Adipose tissue (tissue), 3 donors: ENCODE measurements around the gene DENND1B. TPM values are rescaled to one million over a fixed set of nuclear protein-coding genes. Genes with fewer than 3 reads are reported as not detected.

ENCODE experiments used
- H3K27ac ChIP-seq: one replicate; pipeline ENCODE4 v1.5.1; 2013; ENCODE audit warnings: low read depth, low read length
- WGBS, 3 donors: extraction: QIAGEN DNeasy Blood & Tissue Kit; methylation state at CpG; one replicate each; pipeline ENCODE4 v1.1.7; 2013; 5-methylcytosine and 5-hydroxymethylcytosine counted together
- polyA plus RNA-seq, 3 donors: library from polyadenylated mRNA; stranded (reverse); fragments of 200-250 nt; gene quantifications; one replicate each; pipeline ENCODE4 v1.2.3, GENCODE V29; 2013
- donor health status: healthy with polysubstance abuse.
- donor health status: Bipolar disorder and iron deficiency.
- donor health status: healthy.

DENND1B gene
- polyA plus RNA-seq, 3 donors: 1.3 to 3.0 (median 1.9) TPM

- WGBS, 3 donors: 96 to 97% (median 96%) methylated on average over 1 of the region's 1 CpG
- no peak overlapping the region for H3K27ac ChIP-seq
Observed at GRCh38 chr1:197467881-197468280, 307.4 kb downstream of the DENND1B start.

- WGBS, 3 donors: 72 to 77% (median 76%) methylated on average over 3 of the region's 3 CpGs
- no peak overlapping the region for H3K27ac ChIP-seq
Observed at GRCh38 chr1:197466813-197467212, 308.5 kb downstream of the DENND1B start.

GRCh38 chr1:197465528-197466327, 309.6 kb downstream of the DENND1B start:
- 88 to 93% (median 89%) methylated on average over 3 of the region's 3 CpGs for WGBS, 3 donors

GRCh38 chr1:197464044-197464443, 311.2 kb downstream of the DENND1B start:
- H3K27ac ChIP-seq: no peak overlapping the region
- 17 to 27% (median 23%) methylated on average over 7 of the region's 7 CpGs for WGBS, 3 donors

More at GRCh38 chr1:197465528-197466327, 309.6 kb downstream of the DENND1B start:
- H3K27ac ChIP-seq: no peak overlapping the region

- H3K27ac ChIP-seq: no peak overlapping the region
Observed at GRCh38 chr1:197463142-197463541, 312.1 kb downstream of the DENND1B start.

GRCh38 chr1:197462539-197462938, 312.7 kb downstream of the DENND1B start:
- H3K27ac ChIP-seq: no peak overlapping the region
- 89 to 94% (median 93%) methylated on average over 5 of the region's 5 CpGs for WGBS, 3 donors

Other genes starting within 250 kb of the DENND1B start
- gene C1orf53, start 127.2 kb upstream of the DENND1B start, polyA plus RNA-seq: 1 to 10 TPM; 3.0 to 6.7 (median 6.2) TPM
- under 1 TPM in 1 of 3 donors, not detected in 2; 0.11 TPM for gene LHX9, start 141.9 kb upstream of the DENND1B start, polyA plus RNA-seq